A673 (cell line): ENCODE results near the gene CPXM1.

Experiments
- CTCF ChIP-seq: fragments of 300-800, 200-600 bp; sonication (generic); conservative IDR thresholded peaks from 2 replicates; pipeline ENCODE4 v1.5.1; 2017; ENCODE audit warnings: low read depth, mild to moderate bottlenecking, antibody characterized with exemption, low read length, moderate library complexity, mixed read lengths
- EZH2 ChIP-seq: fragments of 200-600 bp; sonication (generic); IDR thresholded peaks from 2 replicates; pipeline ENCODE4 v1.6.1; 2017; ENCODE audit warnings: borderline replicate concordance, low read depth, mild to moderate bottlenecking, mixed read lengths, antibody characterized with exemption, low read length; ENCODE audit not compliant: poor library complexity, severe bottlenecking

GRCh38 chr20:2833761-2834160 is 33.3 kb upstream of the CPXM1 start:
- TF ChIP-seq CTCF (no peak), EZH2 (no peak)
